ENCODE measurements around the gene KRTAP9-3. TPM values are rescaled to one million over a fixed set of nuclear protein-coding genes. Genes with fewer than 3 reads are reported as not detected.

The KRTAP9-3 gene
- total RNA-seq, 1 donor from 2014 or later, result not detected

DNA sequence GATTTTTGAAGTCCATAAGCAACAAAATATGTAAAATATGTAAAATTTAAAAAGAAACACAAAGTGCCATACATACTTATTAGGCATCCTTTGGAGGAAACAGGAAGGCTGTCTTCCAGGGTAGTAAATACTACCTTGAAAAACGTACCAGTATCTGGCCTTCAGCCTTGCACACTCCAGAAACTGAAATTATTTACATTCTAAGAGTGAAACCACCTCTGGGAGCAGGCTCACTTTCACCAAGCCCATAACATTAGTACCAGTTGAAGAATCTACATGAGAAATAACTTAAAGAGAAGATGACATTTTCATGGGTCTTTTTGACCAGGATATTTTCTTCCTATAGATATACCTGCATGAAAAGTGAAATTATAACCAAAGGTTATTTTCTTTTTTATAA lies 36.2 kb upstream of the KRTAP9-3 start:
- no peaks in the 10 kb centered on the region for H3K4me1 Mint-ChIP-seq (ENCODE audit: low read depth)
- no peaks in the 10 kb centered on the region for H3K36me3 Mint-ChIP-seq (ENCODE audit: insufficient read depth)
- TF ChIP-seq, protein P1, sequence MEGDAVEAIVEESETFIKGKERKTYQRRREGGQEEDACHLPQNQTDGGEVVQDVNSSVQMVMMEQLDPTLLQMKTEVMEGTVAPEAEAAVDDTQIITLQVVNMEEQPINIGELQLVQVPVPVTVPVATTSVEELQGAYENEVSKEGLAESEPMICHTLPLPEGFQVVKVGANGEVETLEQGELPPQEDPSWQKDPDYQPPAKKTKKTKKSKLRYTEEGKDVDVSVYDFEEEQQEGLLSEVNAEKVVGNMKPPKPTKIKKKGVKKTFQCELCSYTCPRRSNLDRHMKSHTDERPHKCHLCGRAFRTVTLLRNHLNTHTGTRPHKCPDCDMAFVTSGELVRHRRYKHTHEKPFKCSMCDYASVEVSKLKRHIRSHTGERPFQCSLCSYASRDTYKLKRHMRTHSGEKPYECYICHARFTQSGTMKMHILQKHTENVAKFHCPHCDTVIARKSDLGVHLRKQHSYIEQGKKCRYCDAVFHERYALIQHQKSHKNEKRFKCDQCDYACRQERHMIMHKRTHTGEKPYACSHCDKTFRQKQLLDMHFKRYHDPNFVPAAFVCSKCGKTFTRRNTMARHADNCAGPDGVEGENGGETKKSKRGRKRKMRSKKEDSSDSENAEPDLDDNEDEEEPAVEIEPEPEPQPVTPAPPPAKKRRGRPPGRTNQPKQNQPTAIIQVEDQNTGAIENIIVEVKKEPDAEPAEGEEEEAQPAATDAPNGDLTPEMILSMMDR (IDR thresholded peaks at IDR 0.05; ENCODE audit: unreplicated experiment), result no peak
- no peak overlapping the region for H3K27ac Mint-ChIP-seq
- H3K27me3 Mint-ChIP-seq, result peaks cover 18% of the 10 kb centered on the region
- peaks cover 11% of the 10 kb centered on the region for H3K9me3 Mint-ChIP-seq (ENCODE audit: low read depth)
- no peak overlapping the region for H3K4me3 Mint-ChIP-seq (ENCODE audit: low read depth)
- no peak for DNase-seq (ENCODE audit: low spot score, unreplicated experiment)

DNA sequence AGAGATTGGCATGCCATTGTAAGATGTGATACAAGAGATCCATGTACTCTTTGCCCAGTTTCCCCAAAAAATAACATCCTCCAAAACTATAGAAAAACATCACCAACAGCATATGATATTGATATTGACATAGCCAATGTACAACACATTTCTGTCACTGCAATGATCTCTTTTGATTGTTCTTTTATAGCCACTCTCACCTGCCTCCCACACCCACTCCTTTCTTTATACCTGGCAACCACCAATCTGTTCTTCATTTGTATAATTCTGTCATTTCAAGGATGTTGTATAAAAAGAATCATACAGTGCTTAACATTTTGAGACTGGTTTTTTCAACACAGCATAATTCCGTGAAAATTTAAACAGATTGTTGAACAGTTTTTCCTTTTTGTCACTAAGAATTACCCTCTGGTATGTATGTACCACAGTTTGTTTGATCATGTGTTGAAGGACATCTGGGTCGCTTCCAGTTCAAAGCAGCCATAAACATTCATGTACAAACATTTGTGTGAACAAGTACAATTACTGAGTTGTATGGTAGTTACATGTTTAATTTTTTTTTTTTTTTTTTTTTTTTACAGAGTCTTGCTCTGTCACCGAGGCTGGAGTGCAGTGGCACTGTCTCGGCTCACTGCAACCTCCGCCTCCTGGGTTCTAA lies 32.7 kb upstream of the KRTAP9-3 start:
- TF ChIP-seq, protein P1 (IDR thresholded peaks at IDR 0.05; ENCODE audit: unreplicated experiment), result no peak
- H3K27ac Mint-ChIP-seq, result no peak overlapping the region

DNA sequence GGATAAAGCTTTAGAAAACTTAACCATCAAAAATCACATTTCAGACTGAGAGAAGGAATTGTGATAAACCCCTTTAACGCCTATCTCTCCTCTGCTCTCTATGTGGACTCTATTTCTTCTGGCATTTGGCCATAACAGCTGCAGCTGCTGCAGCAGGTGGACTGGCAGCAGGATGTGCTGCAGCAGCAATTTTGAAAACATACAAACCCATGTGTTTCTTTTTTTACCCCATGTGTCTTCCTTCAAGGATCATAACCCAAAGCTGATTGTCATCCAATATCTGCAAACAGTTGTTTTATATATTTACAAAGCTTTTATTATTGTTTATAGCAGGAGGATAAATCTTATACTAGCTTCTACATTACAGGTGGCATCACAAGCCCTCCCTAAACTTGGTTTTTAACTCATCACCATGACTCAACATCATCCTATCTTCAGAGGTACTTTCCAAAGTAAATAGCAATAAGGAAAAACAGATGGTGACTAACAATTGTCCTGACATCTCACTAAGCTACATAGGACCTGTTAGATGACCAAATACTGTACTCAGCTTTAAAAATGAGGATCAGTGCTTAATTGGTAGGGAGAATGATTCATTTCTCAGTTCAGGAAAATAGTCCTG lies 20.3 kb upstream of the KRTAP9-3 start:
- Mint-ChIP-seq H3K4me3 (ENCODE audit: low read depth) (no peak overlapping the region), H3K36me3 (ENCODE audit: insufficient read depth) (no peaks in the 10 kb centered on the region)

More for the DNA sequence above, 32.7 kb upstream of the KRTAP9-3 start:
- Mint-ChIP-seq H3K36me3 (ENCODE audit: insufficient read depth) (no peaks in the 10 kb centered on the region), H3K4me3 (ENCODE audit: low read depth) (no peak overlapping the region), H3K9me3 (ENCODE audit: low read depth) (peaks cover 8% of the 10 kb centered on the region), H3K27me3 (peaks cover 14% of the 10 kb centered on the region), H3K4me1 (ENCODE audit: low read depth) (no peaks in the 10 kb centered on the region)
- no peak for DNase-seq (ENCODE audit: low spot score, unreplicated experiment)

DNA sequence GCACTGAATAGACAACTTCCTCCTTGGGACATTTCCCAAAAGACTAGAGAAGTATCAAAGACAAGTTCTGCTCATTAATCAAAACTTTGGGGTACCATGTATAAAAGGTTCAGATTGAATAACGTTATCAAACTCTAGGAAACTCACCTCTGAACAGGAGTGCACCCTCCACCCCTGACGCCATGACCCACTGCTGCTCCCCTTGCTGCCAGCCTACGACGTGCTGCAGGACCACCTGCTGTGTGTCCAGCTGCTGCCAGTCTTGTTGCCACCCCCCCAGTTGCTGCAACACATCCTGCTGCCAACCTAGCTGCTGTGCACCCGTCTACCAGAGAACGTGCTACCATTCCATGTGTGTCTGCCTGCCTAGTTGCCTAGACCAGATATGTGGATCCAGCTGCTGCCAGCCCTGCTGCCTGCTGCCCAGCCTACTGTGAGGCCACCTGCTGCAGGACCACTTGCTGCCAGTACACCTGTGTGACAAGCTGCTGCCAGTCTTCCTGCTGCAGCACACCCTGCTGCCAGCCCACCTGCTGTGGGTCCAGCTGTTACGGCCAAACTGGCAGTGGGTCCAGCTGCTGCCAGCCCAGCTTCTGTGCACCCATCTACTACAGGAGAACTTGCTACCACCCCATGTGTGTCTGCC lies 19.6 kb upstream of the KRTAP9-3 start:
- peaks cover 2% of the 10 kb centered on the region for H3K4me1 Mint-ChIP-seq (ENCODE audit: low read depth)
- no peaks in the 10 kb centered on the region for H3K36me3 Mint-ChIP-seq (ENCODE audit: insufficient read depth)
- H3K4me3 Mint-ChIP-seq (ENCODE audit: low read depth), result no peak overlapping the region
- H3K27me3 Mint-ChIP-seq, result peaks cover 6% of the 10 kb centered on the region
- no peak for DNase-seq (ENCODE audit: low spot score, unreplicated experiment)
- H3K27ac Mint-ChIP-seq, result no peak overlapping the region
- H3K9me3 Mint-ChIP-seq (ENCODE audit: low read depth), result peaks cover 14% of the 10 kb centered on the region
- TF ChIP-seq, protein P1 (IDR thresholded peaks at IDR 0.05; ENCODE audit: unreplicated experiment), result no peak

More for the DNA sequence above, 20.3 kb upstream of the KRTAP9-3 start:
- H3K27ac Mint-ChIP-seq, result no peak overlapping the region
- no peak for DNase-seq (ENCODE audit: low spot score, unreplicated experiment)
- peaks cover 6% of the 10 kb centered on the region for H3K27me3 Mint-ChIP-seq
- TF ChIP-seq, protein P1 (IDR thresholded peaks at IDR 0.05; ENCODE audit: unreplicated experiment), result no peak
- peaks cover 16% of the 10 kb centered on the region for H3K9me3 Mint-ChIP-seq (ENCODE audit: low read depth)
- peaks cover 2% of the 10 kb centered on the region for H3K4me1 Mint-ChIP-seq (ENCODE audit: low read depth)

DNA sequence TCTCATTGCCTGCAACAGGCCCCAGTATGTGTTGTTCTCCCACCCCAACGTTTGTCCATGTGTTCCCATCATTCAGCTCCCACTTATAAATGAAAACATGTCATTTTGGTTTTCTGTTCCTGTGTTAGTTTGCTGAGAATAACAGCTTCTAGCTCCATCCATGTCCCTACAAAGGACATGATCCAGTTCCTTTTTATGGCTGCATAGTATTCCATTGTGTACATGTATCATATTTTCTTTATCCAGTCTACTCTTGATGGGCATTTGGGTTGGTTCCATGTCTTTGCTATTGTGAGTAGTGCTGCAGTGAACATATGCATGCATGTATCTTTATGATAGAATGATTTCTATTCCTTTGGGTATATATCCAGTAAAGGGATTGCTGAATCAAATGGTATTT lies 16.6 kb upstream of the KRTAP9-3 start:
- peaks cover 3% of the 10 kb centered on the region for H3K27me3 Mint-ChIP-seq
- DNase-seq (ENCODE audit: low spot score, unreplicated experiment), result no peak
- no peaks in the 10 kb centered on the region for H3K36me3 Mint-ChIP-seq (ENCODE audit: insufficient read depth)
- no peak overlapping the region for H3K27ac Mint-ChIP-seq
- H3K4me3 Mint-ChIP-seq (ENCODE audit: low read depth), result no peak overlapping the region
- H3K9me3 Mint-ChIP-seq (ENCODE audit: low read depth), result peaks cover 9% of the 10 kb centered on the region
- TF ChIP-seq, protein P1 (IDR thresholded peaks at IDR 0.05; ENCODE audit: unreplicated experiment), result no peak
- H3K4me1 Mint-ChIP-seq (ENCODE audit: low read depth), result peaks cover 2% of the 10 kb centered on the region

Measured in progenitor cell of endocrine pancreas (in vitro differentiated cells).